NCI-H526 treated with DMSO at 0.1 percent for 48 hours (cell line): ENCODE results near the gene SLC43A3.
"Not testable (repeated sequence)": the region's sequence is repeated elsewhere in the genome, so short reads cannot be mapped to it uniquely, and the experiment has no call there.

Source experiments
- DNase-seq: peaks from one replicate; lab custom pipeline; 2025; lab: John Stamatoyannopoulos, UW

SLC43A3 gene

GRCh38 chr11:57379732-57380131 lies 47.2 kb downstream of the SLC43A3 start:
- DNase-seq = no peak

- no peak for DNase-seq
Observed at GRCh38 chr11:57378186-57378585, 48.7 kb downstream of the SLC43A3 start.

GRCh38 chr11:57377107-57377506 lies 49.8 kb downstream of the SLC43A3 start:
- DNase-seq = no peak

- no peak for DNase-seq
Observed at GRCh38 chr11:57376095-57377090, 50.5 kb downstream of the SLC43A3 start.

GRCh38 chr11:57375490-57375889 lies 51.4 kb downstream of the SLC43A3 start:
- no peak for DNase-seq

GRCh38 chr11:57374966-57375365 lies 52.0 kb downstream of the SLC43A3 start:
- no peak for DNase-seq

GRCh38 chr11:57373146-57373545 lies 53.8 kb downstream of the SLC43A3 start:
- DNase-seq = no peak

GRCh38 chr11:57370941-57371340 lies 56.0 kb downstream of the SLC43A3 start:
- DNase-seq = no peak

GRCh38 chr11:57370251-57370650 lies 56.7 kb downstream of the SLC43A3 start:
- DNase-seq = no peak

GRCh38 chr11:57368845-57369232 lies 58.1 kb downstream of the SLC43A3 start:
- DNase-seq = no peak

- DNase-seq = no peak
Observed at GRCh38 chr11:57368106-57368844, 58.6 kb downstream of the SLC43A3 start.

GRCh38 chr11:57364851-57365660 lies 61.9 kb downstream of the SLC43A3 start:
- no peak for DNase-seq

GRCh38 chr11:57363131-57364080 lies 63.5 kb downstream of the SLC43A3 start:
- DNase-seq = no peak

GRCh38 chr11:57361926-57362325 lies 65.0 kb downstream of the SLC43A3 start:
- DNase-seq = no peak

GRCh38 chr11:57361420-57361819 lies 65.5 kb downstream of the SLC43A3 start:
- not testable (repeated sequence) for DNase-seq

GRCh38 chr11:57360991-57361390 lies 65.9 kb downstream of the SLC43A3 start:
- no peak for DNase-seq

GRCh38 chr11:57359896-57360690 lies 66.8 kb downstream of the SLC43A3 start:
- DNase-seq = no peak

GRCh38 chr11:57359396-57359795 lies 67.5 kb downstream of the SLC43A3 start:
- no peak for DNase-seq

GRCh38 chr11:57358991-57359390 lies 67.9 kb downstream of the SLC43A3 start:
- DNase-seq = no peak

- no peak for DNase-seq
Observed at GRCh38 chr11:57358543-57358961, 68.4 kb downstream of the SLC43A3 start.
